GM12873 (cell line): ENCODE data around the gene NECAB2.

ENCODE experiments used
- TF ChIP-seq, protein P1 (sequence below): IDR thresholded peaks from 2 replicates; pipeline ENCODE4 v1.5.1; 2012; ENCODE audit warnings: low read depth, mild to moderate bottlenecking, moderate library complexity, low read length, control low read depth; ENCODE audit not compliant: insufficient read depth; ENCODE audit errors: missing control alignments

The NECAB2 gene

DNA sequence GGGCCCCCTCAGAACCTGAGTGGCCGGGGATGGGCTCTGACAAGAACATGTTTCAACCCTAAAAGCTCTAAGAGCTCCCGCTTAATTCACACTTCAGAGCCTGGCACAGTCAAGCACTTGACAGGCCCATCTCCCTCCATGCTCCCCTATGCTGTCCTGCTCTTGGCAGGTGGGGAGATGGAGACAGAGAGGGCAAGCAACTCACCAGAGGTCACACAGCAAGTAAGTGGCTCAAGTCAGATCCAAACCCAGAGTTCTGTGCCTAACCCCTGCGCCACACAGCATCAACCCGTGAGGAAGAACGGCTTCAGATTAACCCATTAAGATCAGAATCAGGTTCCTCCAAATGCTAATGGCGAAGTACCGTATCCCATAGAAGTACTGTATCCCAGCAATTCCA, 36.4 kb downstream of the NECAB2 start:
- TF ChIP-seq, protein P1, sequence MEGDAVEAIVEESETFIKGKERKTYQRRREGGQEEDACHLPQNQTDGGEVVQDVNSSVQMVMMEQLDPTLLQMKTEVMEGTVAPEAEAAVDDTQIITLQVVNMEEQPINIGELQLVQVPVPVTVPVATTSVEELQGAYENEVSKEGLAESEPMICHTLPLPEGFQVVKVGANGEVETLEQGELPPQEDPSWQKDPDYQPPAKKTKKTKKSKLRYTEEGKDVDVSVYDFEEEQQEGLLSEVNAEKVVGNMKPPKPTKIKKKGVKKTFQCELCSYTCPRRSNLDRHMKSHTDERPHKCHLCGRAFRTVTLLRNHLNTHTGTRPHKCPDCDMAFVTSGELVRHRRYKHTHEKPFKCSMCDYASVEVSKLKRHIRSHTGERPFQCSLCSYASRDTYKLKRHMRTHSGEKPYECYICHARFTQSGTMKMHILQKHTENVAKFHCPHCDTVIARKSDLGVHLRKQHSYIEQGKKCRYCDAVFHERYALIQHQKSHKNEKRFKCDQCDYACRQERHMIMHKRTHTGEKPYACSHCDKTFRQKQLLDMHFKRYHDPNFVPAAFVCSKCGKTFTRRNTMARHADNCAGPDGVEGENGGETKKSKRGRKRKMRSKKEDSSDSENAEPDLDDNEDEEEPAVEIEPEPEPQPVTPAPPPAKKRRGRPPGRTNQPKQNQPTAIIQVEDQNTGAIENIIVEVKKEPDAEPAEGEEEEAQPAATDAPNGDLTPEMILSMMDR: no peak

DNA sequence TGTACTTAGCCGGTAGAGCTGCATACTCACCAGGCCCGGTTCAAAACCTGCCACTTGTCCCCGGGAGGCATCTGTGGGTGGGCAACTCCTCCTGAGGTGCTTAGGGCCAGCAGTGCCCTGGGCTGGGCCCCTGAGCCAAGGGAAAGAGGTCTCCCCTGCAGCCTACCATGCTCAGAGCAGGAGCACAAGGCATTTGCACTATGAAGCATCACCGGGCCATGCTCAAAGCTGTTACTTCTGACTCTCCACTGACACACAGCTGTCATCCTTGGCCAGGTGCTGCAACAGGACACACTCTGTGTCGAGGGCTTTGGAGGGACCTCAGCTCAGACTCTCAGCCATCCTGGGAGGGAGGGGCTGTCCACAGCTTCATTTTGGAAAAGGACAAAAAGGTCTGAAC, 37.3 kb downstream of the NECAB2 start:
- TF ChIP-seq, protein P1: no peak

DNA sequence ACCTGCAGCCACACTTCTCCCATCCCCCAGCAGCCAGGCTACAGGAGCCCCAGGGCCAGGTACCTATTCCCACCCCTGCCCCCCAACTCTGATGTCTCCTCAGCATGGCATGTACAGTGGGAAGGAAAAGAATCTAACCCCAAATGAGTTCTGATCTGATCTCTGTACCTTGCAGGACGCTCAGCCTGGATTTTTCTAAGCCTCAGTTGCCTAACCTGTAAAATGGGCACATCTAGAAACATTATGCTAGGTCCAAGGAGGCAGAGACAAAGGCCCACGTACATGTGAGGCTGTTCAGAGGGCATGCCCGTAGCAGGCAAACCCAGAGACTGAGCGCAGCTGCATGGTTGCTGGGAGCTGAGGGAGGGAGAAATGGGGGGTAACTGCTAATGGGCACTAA, 39.5 kb downstream of the NECAB2 start:
- TF ChIP-seq, protein P1: no peak

DNA sequence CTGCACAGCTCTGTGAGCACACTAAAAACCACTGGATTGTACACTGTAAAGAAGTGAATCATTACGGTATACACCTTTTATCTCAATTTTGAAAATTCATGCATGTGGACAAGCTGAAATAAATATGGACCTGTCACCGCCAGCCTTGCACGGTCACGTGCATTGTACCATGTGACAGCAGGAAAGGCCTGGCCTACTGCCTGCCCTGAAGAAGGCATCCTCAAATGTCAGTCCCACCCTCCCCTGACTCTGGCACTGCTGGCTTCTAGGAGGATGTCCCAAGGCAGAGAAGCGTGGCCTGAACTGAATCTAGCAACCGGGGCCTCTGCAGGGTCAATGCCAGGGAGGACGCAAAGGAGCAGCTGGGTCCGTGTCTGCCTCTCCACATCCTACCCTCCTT, 39.9 kb downstream of the NECAB2 start:
- TF ChIP-seq, protein P1: no peak

DNA sequence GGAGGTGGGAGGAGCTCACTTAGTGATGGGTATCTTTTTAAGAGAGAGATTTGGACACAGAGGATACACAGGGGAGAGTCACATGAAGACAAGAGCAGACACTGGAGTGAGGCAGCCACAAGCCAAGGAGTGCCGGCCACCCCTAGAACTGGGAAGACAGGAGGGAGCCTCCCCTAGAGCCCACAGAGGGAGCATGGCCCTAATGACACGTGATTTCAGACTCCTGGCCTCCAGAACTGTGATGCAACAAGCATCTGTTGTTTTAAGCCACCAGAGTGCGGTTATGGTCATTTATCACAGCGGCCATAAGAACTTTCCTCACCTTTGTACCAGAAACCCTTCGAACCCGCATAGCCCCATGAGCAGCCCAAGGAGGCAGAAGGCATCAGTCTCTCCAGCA, 41.2 kb downstream of the NECAB2 start:
- TF ChIP-seq, protein P1: no peak

DNA sequence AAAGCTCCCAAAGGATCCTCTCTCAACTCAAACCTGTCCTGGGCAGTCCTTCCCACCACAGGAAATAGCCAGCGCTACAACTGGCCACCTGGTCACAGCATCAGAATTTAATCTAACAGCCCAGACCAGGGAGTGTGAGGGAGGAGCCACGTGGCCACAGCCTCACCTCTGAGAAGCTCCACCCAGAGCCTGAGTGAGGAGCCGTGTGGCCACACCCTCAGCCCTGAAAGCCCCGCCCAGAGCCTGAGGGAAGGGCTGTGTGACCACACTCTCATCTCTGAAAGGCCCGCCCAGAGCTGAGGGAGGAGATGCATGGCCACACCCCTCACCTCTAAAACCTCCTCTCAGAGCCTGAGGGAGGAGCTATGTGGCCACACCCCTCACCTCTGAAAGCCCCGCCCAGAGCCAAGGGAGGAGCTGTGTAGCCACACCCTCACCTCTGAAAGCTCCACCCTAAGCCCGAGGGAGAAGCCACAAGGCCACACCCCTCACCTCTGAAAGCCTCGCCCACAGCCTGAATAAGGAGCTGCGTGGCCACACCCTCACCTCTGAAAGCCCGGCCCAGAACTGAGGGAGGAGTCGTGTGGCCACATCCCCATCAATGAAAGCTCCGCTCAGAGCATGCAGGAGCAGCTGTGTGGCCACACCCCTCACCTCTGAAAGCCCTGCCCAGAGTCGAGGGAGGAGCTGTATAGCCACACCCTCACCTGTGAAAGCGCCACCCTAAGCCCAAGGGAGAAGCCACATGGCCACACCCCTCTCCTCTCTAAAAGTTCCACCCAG, 45.9 kb downstream of the NECAB2 start:
- TF ChIP-seq, protein P1: no peak

DNA sequence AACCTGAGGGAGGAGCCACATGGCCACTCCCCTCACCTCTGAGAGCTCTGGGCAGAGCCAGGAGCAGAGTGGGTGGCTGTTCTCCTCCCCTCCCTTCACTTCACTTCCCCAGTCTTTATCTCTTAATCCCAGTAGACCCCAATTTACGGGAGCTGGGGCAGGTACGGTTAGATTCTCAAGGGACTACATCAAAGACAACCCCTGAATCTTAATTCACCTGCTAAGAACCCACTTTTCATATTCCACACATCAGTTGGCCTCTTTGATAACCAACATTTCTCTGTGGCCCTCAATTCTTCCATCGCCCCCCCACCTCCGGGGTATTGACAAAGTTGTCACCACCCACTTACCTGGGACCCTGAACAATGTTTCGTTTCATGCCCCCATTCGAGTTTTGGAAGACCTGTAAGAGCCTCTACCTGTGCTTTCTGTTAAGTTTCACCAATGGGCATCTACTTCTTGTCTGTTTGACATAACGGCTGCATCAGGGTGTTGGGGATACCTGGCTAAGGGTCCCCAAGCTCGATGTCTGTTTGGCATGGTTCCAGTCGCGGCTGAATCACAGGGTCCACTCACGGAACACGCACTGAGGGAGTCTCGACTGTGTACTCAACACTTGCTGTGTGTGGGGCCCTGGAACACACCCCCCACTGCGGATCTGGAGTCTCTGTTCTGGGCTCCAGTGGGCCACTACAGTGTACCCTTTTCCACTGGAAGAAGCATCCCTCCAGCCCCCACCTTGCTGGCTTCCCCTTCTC, 46.7 kb downstream of the NECAB2 start:
- TF ChIP-seq, protein P1: no peak
